ENCODE data around the gene COQ5. TPM values are rescaled to one million over a fixed set of nuclear protein-coding genes. Genes with fewer than 3 reads are reported as not detected.

The COQ5 gene
- polyA plus RNA-seq, 1 donor (not counting 4 experiments of a cell fraction or from before 2014, with no cell fraction given): 38.7 TPM

- no peak overlapping the region for H3K27ac ChIP-seq (ENCODE audit: control insufficient read depth, insufficient read depth, low read length)
- no peaks in the 10 kb centered on the region for H3K27me3 ChIP-seq (ENCODE audit: control insufficient read depth, extremely low read depth, insufficient read depth, low read length)
- no peak overlapping the region for H3K4me3 ChIP-seq (ENCODE audit: control insufficient read depth in 2 of 3, extremely low read depth in 1 of 3, insufficient read depth in 2 of 3, low read depth in 1 of 3, low read length in 3 of 3)
- no peaks in the 10 kb centered on the region for H3K9me3 ChIP-seq (ENCODE audit: control insufficient read depth, low read depth, low read length)
- dilution Hi-C loops (cut with MboI; ENCODE audit: extremely low pct_ligation_motif_present, low sequenced_read_pairs): no loop called here
- FAIRE-seq (no peak), DNase-seq (ENCODE audit: low read depth, low spot score) (no peak)
- H3K36me3 ChIP-seq (ENCODE audit: control insufficient read depth in 2 of 2, extremely low read depth in 1 of 2, insufficient read depth in 2 of 2, low read length in 2 of 2): peaks cover 27 to 29% of the 10 kb centered on the region in 2 experiments
- H4K20me1 ChIP-seq (ENCODE audit: control insufficient read depth, extremely low read depth, insufficient read depth, low read length): peaks cover 10% of the 10 kb centered on the region
- H3K4me2 ChIP-seq (ENCODE audit: control insufficient read depth, extremely low read depth, insufficient read depth, low read depth, low read length): no peak overlapping the region
- H3K79me2 ChIP-seq (ENCODE audit: control insufficient read depth, insufficient read depth, low read length): peaks cover 91% of the 10 kb centered on the region
- H3K9ac ChIP-seq (ENCODE audit: control insufficient read depth, extremely low read depth, insufficient read depth, low read length): no peak overlapping the region
- H2AFZ ChIP-seq (ENCODE audit: control insufficient read depth, low read length): no peak overlapping the region
- H3K9me1 ChIP-seq (ENCODE audit: control insufficient read depth, extremely low read depth, insufficient read depth, low read length): no peaks in the 10 kb centered on the region
- peaks cover under 1% of the 10 kb centered on the region for H3K4me1 ChIP-seq (ENCODE audit: control insufficient read depth, extremely low read depth, insufficient read depth, low read length)
- TF ChIP-seq, protein P1, sequence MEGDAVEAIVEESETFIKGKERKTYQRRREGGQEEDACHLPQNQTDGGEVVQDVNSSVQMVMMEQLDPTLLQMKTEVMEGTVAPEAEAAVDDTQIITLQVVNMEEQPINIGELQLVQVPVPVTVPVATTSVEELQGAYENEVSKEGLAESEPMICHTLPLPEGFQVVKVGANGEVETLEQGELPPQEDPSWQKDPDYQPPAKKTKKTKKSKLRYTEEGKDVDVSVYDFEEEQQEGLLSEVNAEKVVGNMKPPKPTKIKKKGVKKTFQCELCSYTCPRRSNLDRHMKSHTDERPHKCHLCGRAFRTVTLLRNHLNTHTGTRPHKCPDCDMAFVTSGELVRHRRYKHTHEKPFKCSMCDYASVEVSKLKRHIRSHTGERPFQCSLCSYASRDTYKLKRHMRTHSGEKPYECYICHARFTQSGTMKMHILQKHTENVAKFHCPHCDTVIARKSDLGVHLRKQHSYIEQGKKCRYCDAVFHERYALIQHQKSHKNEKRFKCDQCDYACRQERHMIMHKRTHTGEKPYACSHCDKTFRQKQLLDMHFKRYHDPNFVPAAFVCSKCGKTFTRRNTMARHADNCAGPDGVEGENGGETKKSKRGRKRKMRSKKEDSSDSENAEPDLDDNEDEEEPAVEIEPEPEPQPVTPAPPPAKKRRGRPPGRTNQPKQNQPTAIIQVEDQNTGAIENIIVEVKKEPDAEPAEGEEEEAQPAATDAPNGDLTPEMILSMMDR (optimal IDR thresholded peaks at IDR 0.05 in 1 of 3, IDR thresholded peaks at IDR 0.05 in 1 of 3, conservative IDR thresholded peaks at IDR 0.05 in 1 of 3; ENCODE audit: extremely low read depth in 1 of 3, insufficient read depth in 2 of 3, low read length in 3 of 3): no peak
- TF ChIP-seq EZH2 (IDR thresholded peaks at IDR 0.05; ENCODE audit: low read length): no peak
Observed at GRCh38 chr12:120544691-120545090, 15.7 kb upstream of the COQ5 start.

- H3K36me3 ChIP-seq (ENCODE audit: control insufficient read depth in 2 of 2, extremely low read depth in 1 of 2, insufficient read depth in 2 of 2, low read length in 2 of 2): peaks cover 15 to 24% of the 10 kb centered on the region in 2 experiments
- no peak overlapping the region for H2AFZ ChIP-seq (ENCODE audit: control insufficient read depth, low read length)
- H3K79me2 ChIP-seq (ENCODE audit: control insufficient read depth, insufficient read depth, low read length): peaks cover 95% of the 10 kb centered on the region
- H3K9ac ChIP-seq (ENCODE audit: control insufficient read depth, extremely low read depth, insufficient read depth, low read length): no peak overlapping the region
- H3K4me3 ChIP-seq (ENCODE audit: control insufficient read depth in 2 of 3, extremely low read depth in 1 of 3, insufficient read depth in 2 of 3, low read depth in 1 of 3, low read length in 3 of 3): no peak overlapping the region
- peaks cover 3% of the 10 kb centered on the region for H3K9me1 ChIP-seq (ENCODE audit: control insufficient read depth, extremely low read depth, insufficient read depth, low read length)
- no peak overlapping the region for H3K27ac ChIP-seq (ENCODE audit: control insufficient read depth, insufficient read depth, low read length)
- H3K4me2 ChIP-seq (ENCODE audit: control insufficient read depth, extremely low read depth, insufficient read depth, low read depth, low read length): no peak overlapping the region
- no peaks in the 10 kb centered on the region for H3K27me3 ChIP-seq (ENCODE audit: control insufficient read depth, extremely low read depth, insufficient read depth, low read length)
- H3K4me1 ChIP-seq (ENCODE audit: control insufficient read depth, extremely low read depth, insufficient read depth, low read length): peaks cover 23% of the 10 kb centered on the region
- dilution Hi-C loops (cut with MboI; ENCODE audit: extremely low pct_ligation_motif_present, low sequenced_read_pairs): no loop called here
- no peak for DNase-seq (ENCODE audit: low read depth, low spot score)
- H3K9me3 ChIP-seq (ENCODE audit: control insufficient read depth, low read depth, low read length): no peaks in the 10 kb centered on the region
- FAIRE-seq: no peak
- peaks cover 29% of the 10 kb centered on the region for H4K20me1 ChIP-seq (ENCODE audit: control insufficient read depth, extremely low read depth, insufficient read depth, low read length)
- TF ChIP-seq, protein P1 (optimal IDR thresholded peaks at IDR 0.05 in 1 of 3, IDR thresholded peaks at IDR 0.05 in 1 of 3, conservative IDR thresholded peaks at IDR 0.05 in 1 of 3; ENCODE audit: extremely low read depth in 1 of 3, insufficient read depth in 2 of 3, low read length in 3 of 3): no peak
- no peak for TF ChIP-seq EZH2 (IDR thresholded peaks at IDR 0.05; ENCODE audit: low read length)
Observed at GRCh38 chr12:120542166-120542565, 13.2 kb upstream of the COQ5 start.
